GM21576 (cell line): Measurements from ENCODE around the gene ALS2CL.

Experiments
- ATAC-seq: cut with Tn5 transposase; IDR thresholded peaks from one replicate; pipeline ENCODE4 v1.9.1; 2021; ENCODE audit warnings: mild to moderate bottlenecking, moderate library complexity; ENCODE audit not compliant: unreplicated experiment

Gene ALS2CL

DNA sequence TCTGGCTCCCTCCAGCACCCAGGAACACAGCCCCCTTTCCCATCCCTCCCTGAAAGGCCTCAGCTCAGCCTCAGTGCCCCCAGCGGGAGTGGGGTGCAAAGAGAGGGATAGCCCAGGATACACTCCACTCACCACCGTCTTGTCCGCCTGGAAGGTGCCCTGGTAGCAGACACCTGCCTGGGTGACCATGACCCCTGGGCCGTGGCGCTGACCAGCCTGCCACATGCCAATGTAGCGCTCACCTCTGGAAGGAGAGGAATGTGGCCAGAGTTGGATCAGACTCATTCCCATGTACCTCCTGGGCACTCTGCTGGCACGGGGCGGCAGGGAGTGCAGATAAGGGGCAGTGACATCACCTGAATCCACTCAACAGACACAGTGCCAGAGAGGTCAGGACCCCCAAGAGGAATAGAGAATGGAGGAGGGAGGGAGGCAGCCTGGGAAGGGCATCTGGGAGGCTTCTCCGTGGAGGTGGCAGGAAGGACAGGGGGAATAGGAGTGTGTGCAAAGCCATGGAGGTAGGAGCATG, 13.1 kb downstream of the ALS2CL start:
- ATAC-seq = no peak

DNA sequence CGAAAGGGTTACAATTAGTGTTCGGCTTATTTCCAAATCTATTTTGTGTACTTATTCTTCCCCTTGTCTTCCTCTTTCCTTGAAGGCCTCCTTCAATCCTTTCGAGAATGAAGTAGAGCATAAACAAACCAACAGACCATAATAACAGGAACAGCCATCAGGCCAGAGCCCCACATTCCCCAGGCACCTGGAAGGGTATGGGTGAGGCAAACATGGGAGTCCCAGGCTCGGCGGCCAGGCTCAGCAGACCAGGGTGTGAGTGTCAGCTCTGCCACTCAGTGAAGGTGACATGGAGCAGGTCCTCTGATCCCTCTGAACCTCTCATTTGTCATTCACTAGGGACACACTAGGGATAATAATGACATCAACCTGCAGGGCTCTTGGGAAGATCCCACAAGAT, 13.8 kb downstream of the ALS2CL start:
- ATAC-seq = no peak

DNA sequence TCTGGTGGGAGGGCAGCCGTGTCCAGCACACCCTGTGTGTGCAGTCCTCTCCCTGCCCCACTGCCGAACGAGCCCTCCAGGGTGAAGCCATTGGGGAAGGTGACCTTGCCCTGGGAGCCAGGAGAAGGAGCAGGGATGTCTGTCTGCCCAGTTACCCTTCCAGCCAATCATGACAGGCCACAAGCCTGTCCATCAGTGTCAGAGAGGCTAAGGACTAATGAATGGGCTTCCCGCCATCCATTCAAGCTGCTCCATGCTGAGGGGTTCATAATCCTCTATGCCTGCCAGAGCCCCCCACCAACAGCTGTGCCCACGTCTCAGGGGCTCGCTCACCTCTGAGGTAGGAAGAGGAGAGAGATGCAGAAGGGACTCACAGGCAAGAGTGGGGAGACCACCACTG, 15.2 kb downstream of the ALS2CL start:
- no peak for ATAC-seq

DNA sequence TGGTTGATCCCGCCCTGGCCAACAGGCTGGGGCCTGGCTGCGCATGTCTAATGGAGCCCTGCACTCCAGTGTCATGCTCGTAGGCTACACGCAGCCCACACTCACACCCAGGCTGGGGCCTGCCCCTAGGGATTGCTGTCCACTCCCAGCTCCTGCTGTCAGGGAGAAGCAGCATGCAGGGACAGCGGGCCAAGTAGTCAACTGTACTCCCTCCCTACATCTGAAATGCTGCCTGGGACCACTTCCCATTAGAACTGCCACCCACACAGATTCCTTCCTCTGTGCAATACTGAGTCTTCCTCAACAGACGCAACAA, 16.1 kb downstream of the ALS2CL start:
- ATAC-seq = no peak

DNA sequence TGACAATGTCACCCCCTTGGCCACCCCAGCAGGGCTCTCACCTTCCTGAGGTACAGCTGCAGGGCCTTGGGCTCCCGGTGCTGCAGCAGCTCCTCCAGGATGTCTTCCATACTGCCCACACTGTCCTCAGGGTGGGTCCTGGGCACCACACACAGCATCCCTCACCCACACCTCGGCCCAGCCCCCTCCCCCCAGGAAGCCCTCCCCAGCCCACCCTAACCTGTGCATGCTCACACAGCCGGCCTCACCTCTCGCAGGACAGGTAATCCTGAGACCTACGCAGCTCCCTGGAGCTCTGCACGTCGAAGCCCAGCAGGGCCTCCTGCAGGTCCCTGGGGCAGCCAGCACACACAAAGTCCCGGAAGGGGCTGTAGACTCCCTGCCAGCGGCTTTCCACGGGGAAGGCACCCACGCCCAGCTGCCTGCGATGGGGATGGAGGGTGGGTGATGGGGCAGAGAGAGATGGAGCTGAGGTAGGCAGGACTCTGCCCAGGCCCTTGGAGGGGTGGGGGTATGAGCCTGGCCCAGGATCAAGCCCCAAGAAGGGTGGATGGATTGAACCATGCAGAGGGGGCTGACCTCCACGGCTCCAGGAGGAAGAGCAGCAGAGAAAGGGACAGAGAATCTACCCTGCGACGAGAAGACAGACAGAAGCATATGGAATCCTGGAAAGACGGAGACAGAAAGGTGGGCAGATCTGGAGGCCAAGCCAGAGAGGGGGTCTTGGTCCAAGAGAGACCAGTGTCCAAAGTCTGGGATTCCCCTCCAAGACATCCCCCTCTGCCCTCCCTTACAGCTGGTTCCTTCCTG, 16.7 kb downstream of the ALS2CL start:
- no peak for ATAC-seq

DNA sequence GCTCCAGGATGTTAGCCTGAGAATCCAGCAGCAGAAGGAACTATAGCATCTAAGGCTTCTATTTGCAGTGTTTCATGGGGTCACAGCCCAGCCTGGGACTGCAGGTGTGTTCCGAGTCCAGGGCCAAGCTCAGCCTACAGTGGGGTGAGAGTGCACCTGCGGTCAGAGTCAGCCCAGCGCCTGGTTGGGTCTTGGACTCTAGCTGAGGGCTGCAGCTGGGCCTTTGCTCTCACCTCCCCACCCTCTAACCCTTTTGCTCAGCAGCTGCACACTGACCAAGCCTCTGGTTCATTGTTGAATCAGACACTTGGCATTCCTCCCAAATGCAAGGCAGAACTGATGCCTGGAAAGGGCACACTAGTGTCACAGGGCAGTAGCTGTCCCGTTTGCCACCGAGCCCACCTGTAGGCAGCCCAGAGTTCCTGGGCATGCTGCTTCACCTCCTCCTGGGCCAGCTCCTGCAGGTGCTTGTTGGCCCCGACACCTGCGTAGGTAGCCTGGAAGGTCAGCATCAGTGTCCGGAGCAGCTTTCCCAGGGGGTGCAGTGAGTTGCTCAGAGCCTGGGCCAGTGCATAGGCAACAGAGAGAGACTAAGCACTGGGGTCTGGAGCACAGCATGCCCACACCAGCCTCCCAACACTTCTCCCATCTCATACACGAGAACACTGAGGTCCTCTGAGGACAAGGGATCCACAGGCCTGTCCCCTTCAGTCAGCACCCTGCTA, 17.5 kb downstream of the ALS2CL start:
- no peak for ATAC-seq

DNA sequence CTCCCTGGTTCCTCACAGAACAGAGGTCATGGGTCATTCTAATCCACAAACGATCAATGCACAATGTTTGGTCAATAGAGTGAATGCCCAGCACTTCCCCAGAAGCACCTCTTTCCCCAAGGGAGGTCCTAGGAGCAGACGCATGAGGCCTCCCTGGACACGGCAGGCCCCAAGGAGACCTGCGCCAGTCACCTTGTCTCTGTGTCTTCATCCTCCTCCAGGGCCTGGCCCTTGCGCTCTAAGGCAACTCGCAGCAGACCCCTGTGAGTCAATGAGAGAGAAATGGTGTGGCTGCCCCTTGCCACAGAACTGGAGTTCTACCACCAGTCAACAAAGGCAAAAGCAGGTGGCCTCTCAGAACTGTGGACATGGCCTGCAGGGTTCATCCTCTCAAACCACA, 18.1 kb downstream of the ALS2CL start:
- no peak for ATAC-seq

DNA sequence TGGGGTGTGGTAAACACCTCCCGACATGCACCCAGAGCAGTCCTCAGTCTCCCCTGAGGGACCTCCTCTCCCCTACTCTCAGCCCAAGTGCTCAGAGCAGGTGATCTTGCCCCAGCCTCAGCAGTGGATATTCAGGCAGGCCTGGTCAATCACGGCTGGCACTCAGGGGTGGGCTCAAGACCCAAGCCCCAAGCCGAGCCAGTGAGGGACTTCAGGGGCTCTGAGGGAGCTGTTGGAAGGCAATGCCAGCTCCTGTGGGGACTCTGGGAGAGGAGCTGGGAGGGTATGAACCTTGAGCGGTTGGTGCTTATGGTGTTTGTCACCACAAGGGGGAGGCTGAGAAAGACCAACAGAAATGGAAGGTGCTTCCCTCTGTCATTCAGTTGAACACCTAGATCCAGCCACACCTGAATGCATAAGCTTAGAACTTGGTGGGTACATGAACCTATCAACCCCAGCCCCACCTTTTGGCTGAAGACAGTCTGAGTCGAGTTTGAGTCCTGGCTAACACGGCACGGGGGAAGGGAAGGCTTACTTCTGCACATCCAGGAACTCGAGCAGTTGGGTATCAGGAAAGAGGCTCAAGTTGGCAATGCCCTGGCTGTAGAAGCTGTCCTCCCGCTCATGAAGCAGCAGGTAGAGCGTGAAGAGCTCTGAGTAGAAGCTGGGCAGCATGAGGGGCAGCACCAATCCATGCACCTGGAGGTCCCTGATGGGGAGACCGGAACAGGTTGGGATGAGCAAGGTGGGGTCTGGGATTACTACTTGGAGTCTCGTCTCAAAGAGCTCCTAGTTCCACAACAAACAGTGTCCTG, 19.2 kb downstream of the ALS2CL start:
- no peak for ATAC-seq

DNA sequence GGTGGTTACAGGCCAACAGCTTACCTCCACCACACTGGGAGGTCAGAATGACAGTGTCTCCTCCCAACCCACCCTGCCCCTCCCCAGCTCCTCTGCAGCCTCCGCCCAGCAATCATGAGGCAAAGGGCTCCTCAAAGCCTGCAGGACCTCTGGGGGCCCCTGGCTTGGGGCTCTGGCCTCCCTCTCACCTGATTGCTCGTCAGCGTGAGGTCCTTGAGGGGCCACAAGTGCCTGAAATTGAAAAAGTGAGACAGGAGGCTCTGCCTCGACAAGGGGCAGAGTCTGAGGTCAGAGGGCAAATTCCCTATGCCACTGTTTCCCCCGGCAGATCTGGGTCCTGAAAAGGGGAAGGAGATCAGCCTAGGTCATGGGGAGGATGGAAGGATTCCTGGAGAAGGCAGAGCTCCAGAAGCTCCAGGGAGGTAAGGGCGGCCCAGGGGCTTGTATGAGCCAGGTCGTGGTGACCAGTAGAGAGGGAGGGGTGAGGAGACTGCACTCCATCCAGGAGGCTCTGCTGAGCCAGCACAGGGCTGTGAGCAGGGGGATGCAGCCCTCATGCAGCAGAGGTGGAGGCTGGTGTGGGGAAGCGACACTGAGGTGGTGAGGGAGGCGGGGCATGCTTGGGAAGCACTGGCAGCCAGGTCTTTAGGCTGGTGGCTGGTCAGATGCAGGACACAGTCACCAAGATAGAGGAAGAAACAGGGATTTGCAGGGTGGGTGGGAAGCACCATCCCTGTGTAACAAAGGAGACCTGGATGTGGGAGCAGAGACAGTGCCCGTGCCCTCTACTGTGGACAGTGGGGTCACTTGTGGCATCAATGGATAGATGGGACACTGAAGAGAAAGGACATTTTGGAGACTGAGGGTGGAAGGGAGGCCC, 20.1 kb downstream of the ALS2CL start:
- no peak for ATAC-seq

DNA sequence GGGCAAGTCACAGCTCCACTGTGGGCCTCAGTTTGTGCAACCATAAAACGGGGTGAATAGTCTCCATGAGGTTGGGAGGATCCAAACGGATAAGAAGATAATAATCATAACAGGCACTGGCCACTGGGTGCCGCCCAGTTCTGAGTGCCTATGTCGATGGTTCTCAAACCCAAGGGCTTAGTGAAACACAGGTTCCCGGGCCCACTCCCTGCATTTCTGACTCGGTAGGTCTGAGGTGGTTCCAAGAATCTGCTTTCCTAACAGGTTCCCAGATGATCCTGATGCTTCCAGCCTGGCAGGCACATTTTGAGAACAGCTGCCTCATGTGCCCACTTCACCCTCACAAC, 21.2 kb downstream of the ALS2CL start:
- ATAC-seq = no peak

DNA sequence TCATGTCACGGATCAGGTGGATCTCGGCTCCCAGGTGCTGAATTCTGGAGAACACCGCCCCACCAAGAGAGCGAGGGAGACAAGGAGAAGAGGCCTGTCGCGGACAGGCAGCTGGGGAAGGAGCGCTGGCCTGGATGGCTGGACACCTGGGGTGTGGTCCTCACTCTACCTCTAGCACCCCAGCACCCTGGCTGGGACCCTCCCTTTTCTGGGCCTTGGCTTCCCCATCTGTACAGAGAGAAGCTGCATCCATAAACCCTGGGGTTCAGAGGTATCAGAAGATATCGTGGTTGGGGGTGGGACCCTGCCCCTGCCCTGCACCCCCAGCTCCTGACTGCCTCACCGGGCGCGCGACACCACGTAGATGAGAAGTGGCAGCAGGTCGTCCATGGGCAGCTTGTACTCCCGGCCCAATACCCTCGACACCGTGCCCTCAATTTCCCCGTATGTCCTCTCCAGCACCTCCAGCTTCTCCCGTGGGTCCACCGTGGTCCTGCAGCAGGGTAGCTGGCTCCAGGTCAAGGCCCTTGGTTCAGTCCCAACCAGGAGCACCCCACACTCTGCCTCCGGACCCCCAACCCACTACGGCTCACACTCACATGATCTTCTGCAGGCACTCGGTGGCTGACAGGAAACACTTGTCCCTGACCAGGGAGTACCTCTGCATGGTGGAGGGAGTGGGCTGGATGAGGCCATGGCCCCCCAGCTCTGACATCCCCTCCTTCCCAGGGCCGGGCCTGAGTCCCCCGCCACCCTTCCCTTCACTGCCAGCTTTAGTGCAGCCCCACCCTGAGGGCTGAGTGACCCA, 21.7 kb downstream of the ALS2CL start:
- ATAC-seq = no peak

DNA sequence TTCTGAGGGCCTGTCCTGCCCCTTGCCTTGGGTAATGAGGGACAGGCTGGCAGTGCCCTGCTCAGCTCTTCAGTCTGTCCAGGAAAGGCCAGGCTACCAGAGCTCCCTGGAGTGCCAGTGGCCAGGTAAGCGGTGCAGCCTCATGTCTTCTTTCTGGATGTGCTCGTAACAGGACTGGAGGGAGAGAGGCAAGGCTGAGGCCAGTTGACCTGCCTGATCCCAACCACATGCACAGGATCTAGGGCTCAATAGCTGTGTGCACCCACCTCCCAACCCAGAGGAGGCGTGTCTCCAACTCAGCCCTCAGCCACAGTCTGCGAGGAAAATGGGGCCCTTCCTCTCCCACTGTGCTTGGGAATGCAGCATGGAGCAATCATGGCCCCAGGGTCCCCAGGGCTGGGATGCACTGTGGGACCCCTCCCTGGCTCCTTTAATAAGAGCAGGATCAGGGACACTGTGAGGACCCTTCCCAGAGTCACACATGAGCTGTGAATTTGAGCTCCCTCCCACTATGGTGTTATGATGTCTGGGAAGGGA, 22.5 kb downstream of the ALS2CL start:
- no peak for ATAC-seq

DNA sequence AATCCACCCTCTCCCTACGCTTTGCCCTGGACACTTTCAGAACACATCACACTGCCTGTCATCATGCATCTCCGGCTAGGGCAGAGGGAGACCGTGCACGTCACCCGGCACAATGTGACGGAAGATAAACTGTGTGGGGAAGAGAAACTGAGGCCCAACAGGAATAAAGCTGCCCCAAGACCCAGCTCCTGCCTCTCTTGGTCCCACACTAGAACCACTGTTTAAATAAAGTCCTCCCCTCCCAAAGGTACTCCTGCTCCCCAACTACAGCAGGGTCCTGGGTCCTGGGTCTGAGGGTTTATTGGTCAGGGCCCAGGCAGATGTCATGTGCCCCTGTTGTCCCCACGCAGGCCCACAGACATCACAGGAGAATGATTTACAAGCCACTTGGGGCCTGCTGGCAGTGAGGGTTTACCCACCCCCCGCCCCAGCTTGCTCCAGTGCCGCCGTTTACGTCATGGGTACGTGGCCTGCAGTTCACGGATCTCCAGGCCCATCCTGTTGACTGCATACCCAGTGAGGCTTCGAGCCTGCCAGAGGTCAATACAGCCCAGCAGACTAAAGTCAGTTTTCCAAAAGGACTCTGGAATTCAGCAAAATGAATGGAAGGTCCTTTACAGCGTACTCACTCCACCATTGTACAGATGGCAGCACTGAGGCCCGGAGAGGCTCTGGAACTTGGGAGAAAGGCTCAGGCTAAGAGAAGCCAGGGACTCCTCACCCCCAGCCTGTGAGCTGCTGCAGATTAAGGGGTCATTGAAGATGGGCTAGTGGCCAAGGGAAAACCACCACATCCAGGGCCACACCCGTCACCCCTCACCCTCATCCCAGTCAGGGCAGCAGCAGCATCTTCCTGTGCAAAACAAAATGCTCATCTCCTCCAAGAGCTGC, 23.2 kb downstream of the ALS2CL start:
- ATAC-seq = no peak

DNA sequence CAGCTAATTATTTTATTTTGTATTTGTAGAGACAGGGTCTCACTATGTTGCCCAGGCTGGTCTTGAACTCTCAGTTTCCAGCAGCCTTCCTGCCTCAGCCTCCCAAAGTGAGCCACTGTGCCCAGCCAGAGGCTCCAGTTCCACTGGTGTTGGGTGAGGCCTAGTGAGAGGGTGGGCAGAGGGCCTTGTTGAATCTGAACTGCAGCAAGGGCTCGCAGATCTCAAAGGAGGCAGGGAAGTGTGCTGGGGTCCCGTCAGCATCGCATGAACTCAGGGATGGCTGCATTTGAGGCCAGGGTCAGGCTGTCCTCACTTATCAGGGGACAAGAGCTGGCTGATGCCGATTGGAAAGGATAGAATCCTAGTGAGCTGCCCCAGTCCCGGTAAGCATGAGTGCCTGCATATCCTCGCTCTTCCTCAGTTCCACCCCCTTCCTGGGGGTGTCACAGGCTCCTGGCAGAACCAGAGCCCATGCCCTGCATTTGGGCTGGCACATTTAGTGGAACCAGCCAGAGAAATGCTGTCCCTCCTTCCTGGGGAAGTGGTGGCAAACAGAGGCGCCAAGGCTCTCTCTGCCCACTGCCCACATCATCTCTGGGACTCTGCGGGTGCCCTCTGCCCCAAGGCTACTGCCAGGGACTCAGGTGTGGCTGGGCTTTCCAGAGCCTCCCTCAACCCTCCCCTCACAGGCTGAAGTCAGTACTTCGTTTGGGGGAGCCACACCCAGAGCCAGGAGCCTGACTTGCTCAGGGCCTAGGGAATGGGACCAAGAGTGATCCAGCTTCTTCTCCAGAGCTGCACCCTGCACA, 24.1 kb downstream of the ALS2CL start:
- ATAC-seq = no peak

DNA sequence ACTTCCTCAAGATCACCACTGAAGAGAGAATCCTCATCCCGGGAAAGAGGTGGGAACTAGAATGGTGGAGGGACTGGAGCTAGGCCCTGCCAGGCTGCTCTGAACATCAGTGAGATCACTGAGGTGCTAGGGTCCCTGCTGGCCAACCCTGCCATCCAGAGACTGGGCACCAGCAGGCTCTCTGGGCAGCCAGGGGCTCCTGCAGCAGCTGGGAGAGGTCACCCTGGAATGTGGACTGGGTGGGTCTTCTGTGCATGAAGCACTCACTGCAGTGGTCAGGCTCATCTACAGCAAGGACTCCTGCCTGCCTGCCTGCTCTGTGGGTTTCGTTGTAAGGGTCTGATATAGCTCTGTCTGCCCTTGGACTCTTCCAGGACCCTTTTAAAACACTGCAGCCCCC, 24.9 kb downstream of the ALS2CL start:
- no peak for ATAC-seq

DNA sequence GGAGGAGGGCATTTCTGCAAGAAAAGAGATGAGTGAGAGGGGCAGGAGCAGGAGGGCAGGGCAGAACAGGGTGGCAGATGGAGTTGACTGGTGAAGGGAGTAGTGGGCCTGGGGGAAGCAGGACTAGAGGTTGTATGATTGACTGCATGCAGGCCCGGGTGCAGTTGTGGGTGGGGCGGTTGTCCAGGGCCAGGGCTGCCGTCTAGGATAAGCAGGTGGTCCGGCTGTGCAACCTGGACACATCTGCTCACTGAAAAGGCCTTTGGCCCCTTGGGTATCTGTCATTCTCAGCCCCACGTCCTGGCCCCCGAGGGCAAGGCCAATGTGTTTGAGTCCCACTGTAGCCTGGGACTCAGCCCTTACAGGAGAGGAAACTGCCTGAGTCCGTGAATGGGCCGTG, 25.4 kb downstream of the ALS2CL start:
- no peak for ATAC-seq

DNA sequence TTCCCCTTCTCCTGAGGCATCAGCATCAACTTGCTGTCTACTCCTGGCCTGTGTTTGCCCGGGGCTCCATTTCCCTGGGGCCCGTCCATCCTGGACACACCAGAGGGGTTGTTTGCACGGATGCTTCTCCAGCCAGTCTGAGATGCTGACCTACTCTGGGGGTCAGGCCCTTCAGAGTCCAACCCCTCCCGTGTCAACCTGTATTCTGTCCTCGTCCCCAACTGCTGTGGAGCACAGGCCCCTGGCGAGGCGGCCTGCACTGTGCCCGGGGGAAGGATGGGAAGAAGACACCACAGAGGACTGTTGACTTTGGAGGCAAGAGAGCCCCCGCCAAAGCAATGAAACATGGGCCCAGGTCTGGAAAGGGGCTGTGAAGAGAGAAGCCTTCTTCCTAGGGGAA, 25.8 kb downstream of the ALS2CL start:
- ATAC-seq = no peak
